Measurements from ENCODE around the gene KRT7.

Gene KRT7

GRCh38 chr12:52241205-52241842 lies 8.3 kb downstream of the KRT7 start:
- TF ChIP-seq, protein P1, sequence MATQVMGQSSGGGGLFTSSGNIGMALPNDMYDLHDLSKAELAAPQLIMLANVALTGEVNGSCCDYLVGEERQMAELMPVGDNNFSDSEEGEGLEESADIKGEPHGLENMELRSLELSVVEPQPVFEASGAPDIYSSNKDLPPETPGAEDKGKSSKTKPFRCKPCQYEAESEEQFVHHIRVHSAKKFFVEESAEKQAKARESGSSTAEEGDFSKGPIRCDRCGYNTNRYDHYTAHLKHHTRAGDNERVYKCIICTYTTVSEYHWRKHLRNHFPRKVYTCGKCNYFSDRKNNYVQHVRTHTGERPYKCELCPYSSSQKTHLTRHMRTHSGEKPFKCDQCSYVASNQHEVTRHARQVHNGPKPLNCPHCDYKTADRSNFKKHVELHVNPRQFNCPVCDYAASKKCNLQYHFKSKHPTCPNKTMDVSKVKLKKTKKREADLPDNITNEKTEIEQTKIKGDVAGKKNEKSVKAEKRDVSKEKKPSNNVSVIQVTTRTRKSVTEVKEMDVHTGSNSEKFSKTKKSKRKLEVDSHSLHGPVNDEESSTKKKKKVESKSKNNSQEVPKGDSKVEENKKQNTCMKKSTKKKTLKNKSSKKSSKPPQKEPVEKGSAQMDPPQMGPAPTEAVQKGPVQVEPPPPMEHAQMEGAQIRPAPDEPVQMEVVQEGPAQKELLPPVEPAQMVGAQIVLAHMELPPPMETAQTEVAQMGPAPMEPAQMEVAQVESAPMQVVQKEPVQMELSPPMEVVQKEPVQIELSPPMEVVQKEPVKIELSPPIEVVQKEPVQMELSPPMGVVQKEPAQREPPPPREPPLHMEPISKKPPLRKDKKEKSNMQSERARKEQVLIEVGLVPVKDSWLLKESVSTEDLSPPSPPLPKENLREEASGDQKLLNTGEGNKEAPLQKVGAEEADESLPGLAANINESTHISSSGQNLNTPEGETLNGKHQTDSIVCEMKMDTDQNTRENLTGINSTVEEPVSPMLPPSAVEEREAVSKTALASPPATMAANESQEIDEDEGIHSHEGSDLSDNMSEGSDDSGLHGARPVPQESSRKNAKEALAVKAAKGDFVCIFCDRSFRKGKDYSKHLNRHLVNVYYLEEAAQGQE (IDR thresholded peaks at IDR 0.05; ENCODE audit: insufficient read depth in 1 of 2, low read depth in 2 of 2, low read length in 2 of 2) = no peak
- TF ChIP-seq POLR2AphosphoS5 (IDR thresholded peaks at IDR 0.05; ENCODE audit: low read depth, low read length) (no peak), SIN3A (IDR thresholded peaks at IDR 0.05; ENCODE audit: borderline replicate concordance, insufficient read depth, low read length) (no peak), FOXP2 (optimal IDR thresholded peaks at IDR 0.05; ENCODE audit: borderline replicate concordance, extremely low read depth, extremely low read length, insufficient read depth) (no peak), TAF1 (IDR thresholded peaks at IDR 0.05; ENCODE audit: borderline replicate concordance, insufficient read depth, low read length) (no peak)

DNA sequence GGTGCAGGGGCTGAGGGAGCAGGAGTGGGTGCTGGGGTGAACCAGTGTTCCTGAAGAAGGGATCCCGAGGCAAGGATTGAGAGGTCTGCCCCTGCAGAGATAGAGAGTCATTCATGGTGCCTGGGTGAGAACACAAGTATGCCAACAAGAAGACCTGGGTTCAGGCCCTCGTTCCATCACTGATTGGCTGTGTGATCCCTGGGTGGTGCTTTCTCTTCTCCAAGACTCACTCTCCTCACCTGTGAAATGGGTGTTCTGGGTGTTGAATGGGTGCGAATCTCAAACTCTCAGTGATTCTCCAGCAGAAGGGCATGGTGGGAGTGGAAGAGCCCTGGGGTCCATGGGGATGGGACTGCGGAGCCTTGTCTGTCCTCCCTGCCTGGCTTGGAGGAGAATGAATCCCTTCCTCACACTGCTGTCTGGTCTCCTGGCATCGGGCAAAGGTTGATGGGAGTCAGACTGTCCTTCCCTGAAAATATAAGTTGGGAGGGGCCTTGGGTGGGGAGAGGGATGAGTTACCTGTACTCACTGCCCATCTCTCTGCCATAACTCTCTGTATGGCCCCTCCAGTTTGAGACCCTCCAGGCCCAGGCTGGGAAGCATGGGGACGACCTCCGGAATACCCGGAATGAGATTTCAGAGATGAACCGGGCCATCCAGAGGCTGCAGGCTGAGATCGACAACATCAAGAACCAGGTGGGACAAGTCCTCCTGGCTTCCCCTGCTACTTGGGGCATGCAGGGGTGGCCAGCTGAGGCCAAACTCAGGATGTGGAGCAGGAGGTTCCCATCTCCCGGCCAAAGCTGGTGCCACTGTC lies 9.6 kb downstream of the KRT7 start:
- TF ChIP-seq POLR2AphosphoS5 (IDR thresholded peaks at IDR 0.05; ENCODE audit: low read depth, low read length) = no peak
- TF ChIP-seq TAF1 (IDR thresholded peaks at IDR 0.05; ENCODE audit: borderline replicate concordance, insufficient read depth, low read length) = no peak
- no peak for TF ChIP-seq FOXP2 (optimal IDR thresholded peaks at IDR 0.05; ENCODE audit: borderline replicate concordance, extremely low read depth, extremely low read length, insufficient read depth)

DNA sequence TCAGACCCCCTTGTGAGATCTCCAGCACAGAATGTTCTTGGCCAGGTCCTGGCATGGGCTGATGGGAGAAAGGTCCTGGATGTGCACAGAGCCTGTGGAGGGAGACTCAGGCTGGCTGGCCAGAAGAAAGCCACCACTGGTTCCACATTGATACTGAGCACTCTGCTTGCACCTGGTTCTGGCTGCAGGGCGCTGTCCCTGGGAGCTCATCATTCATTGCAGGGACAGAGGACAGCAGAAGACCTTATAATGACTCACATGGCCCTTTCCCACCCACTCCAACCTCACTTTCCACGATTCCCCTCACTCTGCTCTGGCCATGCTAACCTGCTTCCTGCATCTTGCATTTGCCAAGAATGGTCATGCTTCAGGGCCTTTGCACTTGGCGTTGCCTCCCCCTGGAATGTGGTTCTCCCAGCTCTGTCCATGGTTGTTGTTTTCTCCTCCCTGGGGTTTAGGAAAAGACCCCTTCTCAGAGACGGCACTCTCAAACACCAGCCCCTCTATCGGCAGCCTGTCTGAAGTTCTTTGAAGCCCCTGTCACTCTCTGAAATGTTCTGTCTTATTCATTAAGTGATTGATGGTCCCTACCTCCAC lies 10.3 kb downstream of the KRT7 start:
- no peak for TF ChIP-seq SIN3A (IDR thresholded peaks at IDR 0.05; ENCODE audit: borderline replicate concordance, insufficient read depth, low read length)
- TF ChIP-seq, protein P1 (IDR thresholded peaks at IDR 0.05; ENCODE audit: insufficient read depth in 1 of 2, low read depth in 2 of 2, low read length in 2 of 2) = peak; percentile 73 to 89

DNA sequence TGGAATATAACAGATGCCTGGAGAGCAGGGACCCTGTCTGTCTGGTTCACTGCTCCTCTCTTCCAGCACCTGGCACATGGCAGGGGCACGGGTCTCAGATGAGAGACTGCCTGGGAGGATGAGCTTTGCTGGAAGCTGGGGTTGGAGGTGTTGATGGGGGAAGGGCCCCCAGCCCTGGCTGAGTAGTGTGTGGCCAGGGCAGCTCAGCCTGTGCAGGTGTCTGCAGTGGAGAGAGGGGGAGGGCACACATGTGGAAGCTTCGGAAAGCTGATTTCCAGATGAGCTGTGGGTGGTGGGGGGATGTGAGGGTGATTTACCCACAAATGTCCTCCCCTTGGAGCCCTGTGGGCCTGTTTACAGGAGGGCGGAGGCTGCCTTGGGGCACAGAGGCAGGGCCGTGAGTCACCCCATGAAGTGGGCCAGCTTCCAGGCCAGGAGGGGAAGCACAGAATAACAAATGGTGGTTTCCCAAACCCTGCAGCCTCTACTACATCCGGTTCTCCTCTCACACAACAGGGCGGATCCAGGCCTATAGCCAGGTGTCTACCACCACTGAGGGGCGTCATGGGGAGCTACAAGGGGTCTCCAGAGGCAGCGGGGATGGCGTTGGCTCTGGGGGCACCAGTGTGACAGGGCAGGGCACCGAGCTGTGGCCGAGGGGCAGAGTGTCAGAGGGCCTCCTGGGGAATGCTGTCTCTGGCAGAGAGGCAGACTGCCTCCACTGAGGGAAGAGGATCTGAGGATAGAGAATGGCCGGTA lies 11.0 kb downstream of the KRT7 start:
- TF ChIP-seq TAF1 (IDR thresholded peaks at IDR 0.05; ENCODE audit: borderline replicate concordance, insufficient read depth, low read length) (no peak), FOXP2 (optimal IDR thresholded peaks at IDR 0.05; ENCODE audit: borderline replicate concordance, extremely low read depth, extremely low read length, insufficient read depth) (peak; percentile 93)

DNA sequence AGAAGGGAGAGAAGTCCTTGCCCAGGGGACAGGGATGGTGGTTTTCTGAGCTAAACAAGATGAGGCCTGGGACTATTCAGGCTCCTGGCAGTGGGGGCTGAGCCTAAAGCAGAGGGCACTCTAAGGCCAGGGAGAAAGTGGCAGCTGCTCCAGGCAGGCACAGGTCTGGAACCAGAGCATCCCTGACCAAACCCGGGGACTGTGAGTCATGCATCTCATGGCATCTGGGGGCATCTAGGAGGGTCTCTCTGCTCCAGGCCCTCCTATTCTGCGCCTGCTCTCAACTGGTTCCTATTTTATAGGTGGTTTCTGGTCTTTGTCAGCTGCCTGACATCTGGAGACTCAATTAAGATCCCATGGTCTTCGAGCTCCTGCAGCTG lies 11.6 kb downstream of the KRT7 start:
- TF ChIP-seq TAF1 (IDR thresholded peaks at IDR 0.05; ENCODE audit: borderline replicate concordance, insufficient read depth, low read length) = no peak
- TF ChIP-seq SIN3A (IDR thresholded peaks at IDR 0.05; ENCODE audit: borderline replicate concordance, insufficient read depth, low read length) = no peak
- no peak for TF ChIP-seq POLR2AphosphoS5 (IDR thresholded peaks at IDR 0.05; ENCODE audit: low read depth, low read length)
- TF ChIP-seq FOXP2 (optimal IDR thresholded peaks at IDR 0.05; ENCODE audit: borderline replicate concordance, extremely low read depth, extremely low read length, insufficient read depth) = no peak
- TF ChIP-seq, protein P1 (IDR thresholded peaks at IDR 0.05; ENCODE audit: insufficient read depth in 1 of 2, low read depth in 2 of 2, low read length in 2 of 2) = no peak
